Mesenchymal stem cell (in vitro differentiated cells and primary cell): ENCODE measurements around the gene CATSPERD.

Experiments used
- DNase-seq: peaks from one replicate; pipeline ENCODE4 v3.0.0-alpha.2; 2013
- H2AFZ ChIP-seq: one replicate; pipeline ENCODE4 v1.6.1; 2013; ENCODE audit warnings: low read depth, mild to moderate bottlenecking, control low read depth, inconsistent platforms, low read length, moderate library complexity
- H2AK5ac ChIP-seq: 2 replicates; pipeline ENCODE4 v1.6.1; 2013; ENCODE audit warnings: low read length, moderate library complexity, mild to moderate bottlenecking, inconsistent platforms; ENCODE audit not compliant: severe bottlenecking
- H2BK120ac ChIP-seq: one replicate; pipeline ENCODE4 v1.6.1; 2013; ENCODE audit warnings: low read depth, mild to moderate bottlenecking, inconsistent platforms, low read length, moderate library complexity
- H2BK12ac ChIP-seq, 2 experiments: one replicate each; pipeline ENCODE4 v1.6.1; 2013; ENCODE audit warnings: inconsistent platforms in 2 of 2, low read length in 2 of 2, mild to moderate bottlenecking in 2 of 2, moderate library complexity in 2 of 2, control low read depth in 1 of 2
- H2BK15ac ChIP-seq: one replicate; pipeline ENCODE4 v1.6.1; 2013; ENCODE audit warnings: mild to moderate bottlenecking, low read depth, inconsistent platforms; ENCODE audit not compliant: poor library complexity, severe bottlenecking
- H2BK5ac ChIP-seq: 2 replicates; pipeline ENCODE4 v1.6.1; 2013; ENCODE audit warnings: low read depth, mild to moderate bottlenecking, low read length, control low read depth, inconsistent platforms; ENCODE audit not compliant: poor library complexity, severe bottlenecking
- H3K14ac ChIP-seq, 2 experiments: one replicate each; pipeline ENCODE4 v1.6.1; 2013; ENCODE audit warnings: inconsistent platforms in 2 of 2, low read length in 2 of 2, control low read depth in 1 of 2, mild to moderate bottlenecking in 1 of 2, moderate library complexity in 1 of 2
- H3K18ac ChIP-seq, 2 experiments: one replicate each; pipeline ENCODE4 v1.6.1; 2013; ENCODE audit warnings: inconsistent platforms in 2 of 2, low read length in 2 of 2, control low read depth in 1 of 2, low read depth in 1 of 2, mild to moderate bottlenecking in 1 of 2
- H3K23ac ChIP-seq, 2 experiments: one replicate each; pipeline ENCODE4 v1.6.1; 2013; ENCODE audit warnings: inconsistent platforms in 2 of 2, low read length in 2 of 2, mild to moderate bottlenecking in 2 of 2, moderate library complexity in 2 of 2, control low read depth in 1 of 2
- H3K27ac ChIP-seq: 2 replicates; pipeline ENCODE4 v1.5.1; 2013; ENCODE audit warnings: mild to moderate bottlenecking, moderate library complexity, low read length, control low read depth, inconsistent platforms; ENCODE audit not compliant: poor library complexity, severe bottlenecking
- H3K27me3 ChIP-seq, 2 experiments: 2 replicates each; pipeline versions ENCODE4 v1.6.1 to v1.7.0; 2013; ENCODE audit warnings: low read length in 2 of 2, mild to moderate bottlenecking in 2 of 2, moderate library complexity in 2 of 2, control low read depth in 1 of 2, inconsistent platforms in 1 of 2; ENCODE audit not compliant: control insufficient read depth in 1 of 2, insufficient read depth in 1 of 2
- H3K36me3 ChIP-seq, 2 experiments: 2 replicates each; pipeline versions ENCODE4 v1.6.1 to v1.7.0; 2013; ENCODE audit warnings: low read length in 2 of 2, control low read depth in 1 of 2, inconsistent platforms in 1 of 2, low read depth in 1 of 2, mild to moderate bottlenecking in 1 of 2; ENCODE audit not compliant: insufficient read depth in 2 of 2, control insufficient read depth in 1 of 2
- H3K4ac ChIP-seq, 2 experiments: one replicate each; pipeline ENCODE4 v1.6.1; 2013; ENCODE audit warnings: inconsistent platforms in 2 of 2, low read length in 2 of 2, mild to moderate bottlenecking in 2 of 2, moderate library complexity in 2 of 2, control low read depth in 1 of 2, low read depth in 1 of 2
- H3K4me1 ChIP-seq: 2 replicates; pipeline ENCODE4 v1.6.1; 2013; ENCODE audit warnings: low read depth, low read length, control low read depth; ENCODE audit not compliant: control insufficient read depth, insufficient read depth
- H3K4me2 ChIP-seq: 2 replicates; pipeline ENCODE4 v1.6.1; 2013; ENCODE audit warnings: low read length, mild to moderate bottlenecking, inconsistent platforms; ENCODE audit not compliant: poor library complexity, severe bottlenecking
- H3K4me3 ChIP-seq, 2 experiments: 2 replicates each; pipeline versions ENCODE4 v1.5.1 to v1.7.0; 2013; ENCODE audit warnings: low read length in 2 of 2, mild to moderate bottlenecking in 2 of 2, control low read depth in 1 of 2, low read depth in 1 of 2; ENCODE audit not compliant: insufficient read depth in 1 of 2
- H3K79me1 ChIP-seq: replicated peaks from 2 replicates; pipeline ENCODE4 v1.6.1; 2013; ENCODE audit warnings: mild to moderate bottlenecking, control low read depth, low read length, inconsistent platforms; ENCODE audit not compliant: poor library complexity, severe bottlenecking
- H3K9ac ChIP-seq: 2 replicates; pipeline ENCODE4 v1.7.0; 2013; ENCODE audit warnings: mild to moderate bottlenecking, low read length, moderate library complexity
- H3K9me3 ChIP-seq: 2 replicates; pipeline ENCODE4 v1.7.0; 2013; ENCODE audit warnings: mild to moderate bottlenecking, low read length; ENCODE audit not compliant: control insufficient read depth
- H4K8ac ChIP-seq: one replicate; pipeline ENCODE4 v1.6.1; 2013; ENCODE audit warnings: inconsistent platforms, mild to moderate bottlenecking, low read length, moderate library complexity
- H4K91ac ChIP-seq: one replicate; pipeline ENCODE4 v1.6.1; 2013; ENCODE audit warnings: mild to moderate bottlenecking, low read length, inconsistent platforms
- WGBS: methylation state at CpG from one replicate; pipeline ENCODE4 v1.1.7; 2013; ENCODE audit warnings: mixed read lengths; 5-methylcytosine and 5-hydroxymethylcytosine counted together

CATSPERD gene

DNA sequence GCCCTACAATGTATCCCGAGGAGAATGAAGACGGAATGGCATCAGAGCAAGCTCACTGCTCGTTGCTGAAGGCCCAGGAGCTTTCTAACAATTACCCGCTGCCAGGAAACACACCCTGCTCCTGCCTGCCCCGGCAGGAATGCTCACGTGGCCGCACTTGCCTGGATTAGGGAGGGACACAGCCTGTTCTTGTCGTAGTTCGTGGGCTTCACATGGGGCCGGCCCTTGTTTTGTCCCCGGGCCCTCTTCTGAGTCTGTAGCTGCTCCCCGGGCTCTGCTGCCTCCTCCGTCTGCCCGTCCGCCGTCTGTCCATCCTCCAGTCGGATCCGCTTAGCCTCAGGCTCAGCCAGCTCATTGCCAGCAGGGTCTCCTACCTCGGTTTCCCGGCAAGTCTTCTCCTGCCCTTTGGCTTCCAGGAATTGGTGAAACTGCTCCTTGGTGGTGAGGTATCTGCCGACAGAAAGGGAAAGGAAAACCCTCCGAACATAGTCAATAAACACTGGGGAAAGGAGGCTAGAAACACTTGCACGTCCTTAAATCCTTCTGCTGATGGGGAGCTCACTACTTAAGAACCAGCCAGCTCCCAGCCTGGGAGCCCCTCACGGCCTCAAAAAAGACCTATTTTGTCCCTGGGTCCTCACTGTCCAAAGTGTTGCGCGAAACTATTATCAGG, 69.6 kb downstream of the CATSPERD start:
- H2BK5ac ChIP-seq: no peak overlapping the region
- no peak overlapping the region for H3K23ac ChIP-seq
- peaks cover 9% of the 10 kb centered on the region for H3K4me1 ChIP-seq
- H3K4me2 ChIP-seq: peak overlapping the region; percentile 77
- H3K18ac ChIP-seq: no peak overlapping the region
- peak overlapping the region; percentile 10 for H4K8ac ChIP-seq
- no peak for DNase-seq
- H3K36me3 ChIP-seq: peaks cover 48 to 51% of the 10 kb centered on the region in 2 experiments
- WGBS: 86% methylated on average over 26 of the region's 26 CpGs
- H3K14ac ChIP-seq: no peak overlapping the region
- H2BK120ac ChIP-seq: no peak overlapping the region
- peak overlapping the region; percentile 8 for H3K27ac ChIP-seq
- peak overlapping the region; percentile 4 for H2AK5ac ChIP-seq
- no peak overlapping the region for H2BK12ac ChIP-seq
- H3K4ac ChIP-seq: no peak overlapping the region
- H3K4me3 ChIP-seq: peak overlapping the region; percentile 94 to 98
- H2BK15ac ChIP-seq: no peak overlapping the region
- H2AFZ ChIP-seq: no peak overlapping the region
- peaks cover 33% of the 10 kb centered on the region for H3K79me1 ChIP-seq
- peak overlapping the region; percentile 98 for H3K9ac ChIP-seq
- no peaks in the 10 kb centered on the region for H3K9me3 ChIP-seq
- H3K27me3 ChIP-seq: no peaks in the 10 kb centered on the region
- no peak overlapping the region for H4K91ac ChIP-seq

DNA sequence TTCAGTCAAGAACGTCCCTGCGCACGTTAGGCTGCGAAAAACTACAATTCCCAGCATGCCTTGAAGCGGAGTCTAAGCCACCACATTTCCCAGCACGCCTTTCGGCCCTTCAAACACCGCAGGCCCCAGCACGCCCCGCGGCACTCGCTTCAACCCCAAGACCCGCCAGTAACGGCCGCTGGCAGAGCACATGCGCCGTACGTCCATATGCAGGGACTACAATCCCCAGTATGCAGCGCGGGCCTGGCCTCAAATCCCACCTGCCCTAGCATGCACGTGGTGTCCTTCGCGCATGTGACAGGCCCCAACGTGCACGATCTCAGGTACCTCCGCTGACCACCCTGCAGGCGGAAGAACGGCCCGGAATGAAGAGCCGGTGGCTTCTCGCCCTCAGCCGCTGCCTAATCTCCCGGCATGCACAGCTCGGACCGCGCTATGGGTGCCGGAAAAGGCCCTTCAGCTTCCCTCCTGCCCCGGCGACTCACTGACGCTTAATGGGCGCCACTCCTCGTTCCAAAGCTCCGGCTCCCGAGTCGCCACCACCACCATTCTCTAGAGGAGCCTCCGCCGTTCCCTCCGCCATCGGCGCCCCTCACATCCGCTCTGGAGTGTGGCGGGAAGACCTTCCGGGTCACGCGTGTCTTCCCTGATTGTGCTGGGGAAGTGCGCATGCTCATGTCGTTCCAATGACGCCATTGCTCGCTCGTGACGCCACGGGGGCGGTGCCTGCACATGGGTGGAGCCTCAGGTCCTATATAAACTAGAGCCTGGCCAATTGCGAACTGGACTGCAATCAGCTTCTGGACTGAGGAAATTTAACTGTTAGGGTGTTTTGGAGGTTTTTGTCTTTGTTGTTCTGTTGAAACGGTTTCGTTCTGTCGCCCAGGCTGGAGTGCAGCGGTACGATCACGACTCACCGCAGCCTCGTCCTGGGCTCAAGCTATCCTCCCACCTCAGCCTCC, 70.4 kb downstream of the CATSPERD start, which contains the start of gene DUS3L:
Gene DUS3L (minus strand): TSS at position 605 of the 962 bp plus-strand sequence. CDS start 22 bp downstream, at position 583.
- peak within 1 kb of the TSS; percentile 23 for H2AK5ac ChIP-seq
- no peaks in the 10 kb centered on the region for H3K9me3 ChIP-seq
- peak within 1 kb of the TSS; percentile 91 to 98 for H3K18ac ChIP-seq
- peak within 1 kb of the TSS; percentile 77 for H3K4me2 ChIP-seq
- peak within 1 kb of the TSS in 1 of 2 experiments; percentile 95 for H3K14ac ChIP-seq
- peaks cover 40 to 43% of the 10 kb centered on the region in 2 experiments for H3K36me3 ChIP-seq
- peak within 1 kb of the TSS; percentile 100 for H4K8ac ChIP-seq
- H2BK120ac ChIP-seq: peak within 1 kb of the TSS; percentile 92
- H2BK12ac ChIP-seq: peak within 1 kb of the TSS; percentile 29 to 37
- peak within 1 kb of the TSS; percentile 100 for H4K91ac ChIP-seq
- peak within 1 kb of the TSS; percentile 80 to 95 for H3K4ac ChIP-seq
- H3K23ac ChIP-seq: peak within 1 kb of the TSS in 1 of 2 experiments; percentile 65
- H3K4me3 ChIP-seq: peak within 1 kb of the TSS; percentile 94 to 98
- H2AFZ ChIP-seq: peak within 1 kb of the TSS; percentile 98
- peak within 1 kb of the TSS; percentile 98 for H3K9ac ChIP-seq
- peak; percentile 98 for DNase-seq
- 11% methylated on average over 72 of the region's 72 CpGs for WGBS
- peaks cover 27% of the 10 kb centered on the region for H3K79me1 ChIP-seq
- H2BK15ac ChIP-seq: peak within 1 kb of the TSS; percentile 70
- H2BK5ac ChIP-seq: peak within 1 kb of the TSS; percentile 75
- no peaks in the 10 kb centered on the region for H3K27me3 ChIP-seq
- peak within 1 kb of the TSS; percentile 95 for H3K27ac ChIP-seq
- H3K4me1 ChIP-seq: peaks cover 9% of the 10 kb centered on the region

DNA sequence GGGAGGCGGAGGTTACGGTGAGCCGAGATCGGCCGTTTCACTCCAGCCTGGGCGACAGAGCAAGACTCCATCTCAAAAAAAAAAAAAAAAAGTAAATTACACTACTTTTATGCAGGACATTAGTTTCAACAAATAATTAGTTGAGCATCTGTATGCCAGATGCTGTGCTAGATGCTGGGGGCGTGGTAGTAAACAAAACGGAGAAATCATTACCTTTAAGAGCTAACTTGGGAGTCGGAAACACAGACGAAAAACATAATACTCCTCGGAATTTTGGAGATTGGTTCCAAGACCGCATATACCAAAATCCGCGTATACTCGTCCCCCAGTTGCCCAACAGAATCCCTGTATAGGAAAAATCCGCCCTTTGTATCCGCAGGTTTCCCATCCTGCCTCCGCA, 71.8 kb downstream of the CATSPERD start:
- Histone ChIP-seq H3K9ac (no peak overlapping the region), H3K18ac (no peak overlapping the region), H2BK15ac (no peak overlapping the region), H4K91ac (no peak overlapping the region), H2BK5ac (no peak overlapping the region), H2BK120ac (no peak overlapping the region), H3K4me3 (no peak overlapping the region), H3K4ac (no peak overlapping the region), H3K27ac (no peak overlapping the region), H2BK12ac (no peak overlapping the region), H3K4me1 (peaks cover 9% of the 10 kb centered on the region), H2AFZ (no peak overlapping the region), H3K14ac (no peak overlapping the region), H4K8ac (no peak overlapping the region), H3K9me3 (no peaks in the 10 kb centered on the region), H3K79me1 (peaks cover 23% of the 10 kb centered on the region), H3K23ac (no peak overlapping the region), H3K4me2 (no peak overlapping the region), H3K27me3 (no peaks in the 10 kb centered on the region), H3K36me3 (peaks cover 26 to 29% of the 10 kb centered on the region in 2 experiments), H2AK5ac (no peak overlapping the region)
- no peak for DNase-seq
- WGBS: 95% methylated on average over 14 of the region's 18 CpGs

DNA sequence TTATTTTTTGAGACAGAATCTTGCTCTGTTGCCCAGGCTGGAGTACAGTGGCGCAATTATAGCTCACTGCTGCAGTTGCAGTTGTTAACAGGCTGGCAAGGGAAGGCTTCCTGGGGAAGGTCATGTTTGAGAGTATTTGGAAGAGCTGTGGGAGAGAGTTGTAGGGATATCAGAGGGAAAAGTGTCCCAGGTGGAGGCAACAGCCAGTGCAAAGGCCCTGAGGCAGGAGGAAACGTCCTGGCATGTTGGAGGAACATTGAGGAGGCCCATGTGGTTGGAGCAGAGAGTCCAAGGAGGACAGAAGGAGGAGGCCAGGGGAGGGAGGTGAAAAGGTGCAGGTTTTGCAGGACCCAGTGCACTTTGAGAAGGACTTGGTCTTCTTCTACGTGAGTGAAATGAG, 72.8 kb downstream of the CATSPERD start:
- no peak overlapping the region for H2AK5ac ChIP-seq
- peaks cover 0 to 5% of the 10 kb centered on the region in 2 experiments for H3K27me3 ChIP-seq
- H3K79me1 ChIP-seq: peaks cover 17% of the 10 kb centered on the region
- H3K4me1 ChIP-seq: peaks cover 7% of the 10 kb centered on the region
- no peak overlapping the region for H2AFZ ChIP-seq
- no peak overlapping the region for H3K9ac ChIP-seq
- no peak overlapping the region for H3K14ac ChIP-seq
- H3K4ac ChIP-seq: no peak overlapping the region
- H4K8ac ChIP-seq: no peak overlapping the region
- H3K9me3 ChIP-seq: no peaks in the 10 kb centered on the region
- no peak overlapping the region for H4K91ac ChIP-seq
- no peak overlapping the region for H2BK5ac ChIP-seq
- H3K27ac ChIP-seq: no peak overlapping the region
- WGBS: 85% methylated on average over 3 of the region's 3 CpGs
- H2BK15ac ChIP-seq: no peak overlapping the region
- no peak overlapping the region for H2BK120ac ChIP-seq
- no peak for DNase-seq
- peaks cover 16 to 20% of the 10 kb centered on the region in 2 experiments for H3K36me3 ChIP-seq
- H3K18ac ChIP-seq: no peak overlapping the region
- no peak overlapping the region for H3K4me2 ChIP-seq
- H2BK12ac ChIP-seq: no peak overlapping the region
- H3K4me3 ChIP-seq: no peak overlapping the region
- H3K23ac ChIP-seq: no peak overlapping the region
